Kidney tubule cell (primary cell): ENCODE data around the gene TEX51.

Experiments used
- DNase-seq: peaks from one replicate; pipeline ENCODE4 v3.0.0-alpha.2; 2018; ENCODE audit warnings: low spot score

TEX51 gene

DNA sequence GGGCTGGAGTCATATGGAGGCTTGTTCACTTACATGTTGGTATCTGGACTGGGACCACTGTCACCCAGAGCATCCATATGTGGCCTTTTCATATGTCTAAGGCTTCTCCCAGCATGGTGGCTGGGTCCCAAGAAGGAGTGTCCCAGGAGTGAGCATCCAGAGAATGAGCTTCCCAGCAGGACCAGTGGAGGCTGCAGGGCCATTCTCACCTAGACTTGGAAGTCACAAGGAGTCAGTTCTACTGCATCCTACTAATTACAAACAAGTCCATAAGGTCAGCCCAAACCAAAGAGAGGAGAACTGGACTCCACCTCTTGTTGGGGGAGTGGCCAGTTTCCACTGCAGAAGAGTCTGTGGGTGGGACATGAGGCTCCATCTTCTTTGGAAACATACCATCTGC is 5.1 kb upstream of the TEX51 start:
- no peak for DNase-seq

DNA sequence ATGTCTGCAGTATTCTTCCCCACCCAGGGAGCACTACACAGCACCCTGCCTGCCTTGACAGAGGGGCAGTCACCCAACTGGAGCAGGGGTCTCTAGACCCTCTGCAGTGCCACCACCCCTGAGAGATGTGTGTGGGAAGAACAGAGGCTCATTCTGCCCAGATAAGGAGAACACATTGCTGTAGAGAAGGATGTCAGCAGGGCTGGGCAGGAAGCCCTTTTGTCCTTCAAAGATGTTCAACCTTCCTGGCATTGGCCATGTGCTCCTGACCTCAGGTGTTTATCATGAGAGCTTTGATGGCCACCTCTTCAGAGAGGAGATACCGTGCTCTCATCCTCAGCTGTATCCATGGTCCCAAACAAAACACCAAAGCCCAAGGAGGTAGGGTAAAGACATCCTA is 4.6 kb upstream of the TEX51 start:
- no peak for DNase-seq

DNA sequence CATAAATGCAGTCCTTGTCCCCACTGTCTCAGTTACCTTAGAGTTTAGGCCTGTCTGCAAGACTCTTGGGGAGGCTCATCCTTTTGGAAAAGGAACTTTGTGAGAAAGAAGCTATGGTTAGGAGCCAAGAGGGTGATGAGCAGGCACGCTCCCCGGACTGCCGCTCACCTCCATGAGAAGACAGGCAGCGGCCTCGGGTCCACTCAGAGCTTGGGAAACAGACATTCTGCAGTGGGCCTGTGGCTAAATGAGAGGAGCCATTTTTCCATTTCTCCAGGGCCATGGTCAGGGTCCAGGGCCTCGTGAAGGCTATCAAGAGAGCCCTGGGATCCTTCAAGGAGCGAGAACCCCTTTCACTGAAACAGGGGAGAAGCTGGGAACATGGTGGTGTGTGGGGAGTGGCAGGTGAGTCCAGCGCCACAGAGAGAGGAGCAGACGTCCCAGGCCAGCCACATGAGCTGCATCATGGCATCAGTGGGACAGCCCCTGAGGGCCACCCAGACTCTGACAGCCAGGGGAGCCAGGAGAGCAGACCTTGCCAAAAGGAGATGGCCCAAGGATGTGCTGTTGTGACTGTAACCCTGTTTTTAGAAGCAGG is 4.0 kb upstream of the TEX51 start:
- DNase-seq: no peak

DNA sequence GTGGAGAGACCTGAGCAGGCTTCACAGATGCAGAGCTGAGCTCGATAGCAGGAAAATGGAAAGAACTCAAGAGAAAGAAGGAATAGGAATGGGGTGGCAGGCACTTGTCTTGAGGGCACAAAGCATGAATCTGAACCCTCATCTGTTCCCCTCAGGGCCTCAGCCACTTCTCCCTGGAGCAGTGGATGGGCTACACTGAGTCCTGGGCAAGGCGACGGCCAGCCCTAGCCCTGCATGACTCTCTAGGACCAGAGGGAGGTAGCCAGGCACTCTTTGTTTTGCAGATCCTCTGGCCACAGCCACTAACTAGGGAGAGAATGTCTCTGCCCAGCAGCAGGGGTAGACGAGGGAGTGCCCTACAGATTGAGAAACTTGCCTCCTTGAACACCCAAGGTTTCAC is 3.4 kb upstream of the TEX51 start:
- no peak for DNase-seq

GRCh38 chr2:126896471-126896870 is 2.2 kb upstream of the TEX51 start:
- DNase-seq: no peak

DNA sequence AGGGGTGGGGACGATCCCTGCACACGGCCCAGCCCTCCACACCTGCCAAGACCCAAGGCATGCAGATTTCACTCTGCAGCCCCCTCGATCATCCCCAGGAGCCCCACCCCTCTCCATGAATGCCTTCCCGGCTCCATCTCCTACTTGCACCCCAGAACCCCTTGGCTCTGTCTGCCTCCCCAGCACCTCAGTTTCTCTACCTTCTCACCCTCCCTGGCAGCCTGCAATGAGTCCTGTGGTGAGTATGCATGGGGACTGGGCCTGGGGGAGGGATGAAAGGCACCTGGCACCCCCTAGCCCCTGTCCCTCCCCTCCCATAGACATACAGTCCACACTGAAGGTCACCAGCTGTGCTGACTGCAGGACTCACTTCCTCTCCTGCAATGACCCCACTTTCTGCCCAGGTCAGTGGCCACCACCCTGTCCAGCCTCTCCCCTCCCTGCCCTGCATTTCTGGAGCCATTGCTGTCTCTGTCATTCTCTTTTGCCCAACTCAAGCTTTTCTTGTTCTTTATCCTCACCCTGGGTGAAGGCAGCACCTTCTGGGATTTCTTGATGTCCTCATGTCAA is 1.0 kb downstream of the TEX51 start:
- DNase-seq: no peak

DNA sequence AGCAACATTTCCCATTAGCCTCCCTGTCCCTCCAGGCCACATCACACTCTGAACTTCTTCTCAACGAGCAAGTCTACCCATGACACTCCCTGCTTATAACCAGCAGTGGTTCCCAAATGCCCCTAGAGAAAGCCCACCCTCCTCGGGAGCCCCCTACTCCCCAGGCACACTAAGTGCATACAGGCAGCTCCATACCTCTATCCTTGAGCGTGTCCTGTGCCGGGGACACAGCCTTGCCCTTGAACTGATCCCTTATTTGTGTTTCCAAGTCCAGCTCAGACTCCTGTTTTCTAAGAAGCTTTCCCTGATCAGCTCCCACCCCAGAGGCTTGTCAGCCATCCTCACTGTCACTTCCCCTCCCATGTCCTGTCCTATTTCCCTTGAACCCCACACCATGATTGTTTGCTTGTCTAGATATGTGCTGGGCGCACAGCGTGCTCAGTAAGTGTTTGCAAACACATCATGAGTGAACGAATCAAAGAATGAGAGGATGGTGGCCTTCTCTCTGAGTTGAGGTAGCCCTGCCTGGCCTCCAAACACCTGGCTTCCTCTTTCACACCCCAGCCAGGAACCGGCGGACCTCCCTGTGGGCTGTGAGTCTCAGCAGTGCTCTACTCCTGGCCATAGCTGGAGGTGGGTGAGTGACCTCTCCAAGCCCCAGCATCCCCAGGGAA is 2.1 kb downstream of the TEX51 start:
- no peak for DNase-seq

DNA sequence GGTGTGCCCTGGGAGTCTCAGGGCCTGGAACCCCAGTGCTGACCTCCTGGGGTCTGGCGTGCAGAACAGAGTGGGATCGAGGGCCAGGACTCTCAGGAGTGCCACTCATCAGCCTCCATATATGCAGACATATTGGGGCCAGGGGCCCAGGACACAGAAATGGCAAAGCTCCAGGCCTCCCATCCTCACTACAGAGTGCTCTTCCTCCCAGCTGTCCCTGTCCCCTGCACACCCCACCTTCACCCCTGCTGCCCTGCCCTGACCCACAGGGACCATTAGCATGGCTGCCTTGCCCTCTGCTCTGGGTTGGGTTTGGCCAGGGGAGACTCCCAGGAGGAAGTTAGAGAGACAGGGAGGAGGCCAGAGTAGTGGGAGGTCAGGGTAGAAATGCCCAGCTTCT is 2.8 kb downstream of the TEX51 start:
- no peak for DNase-seq

DNA sequence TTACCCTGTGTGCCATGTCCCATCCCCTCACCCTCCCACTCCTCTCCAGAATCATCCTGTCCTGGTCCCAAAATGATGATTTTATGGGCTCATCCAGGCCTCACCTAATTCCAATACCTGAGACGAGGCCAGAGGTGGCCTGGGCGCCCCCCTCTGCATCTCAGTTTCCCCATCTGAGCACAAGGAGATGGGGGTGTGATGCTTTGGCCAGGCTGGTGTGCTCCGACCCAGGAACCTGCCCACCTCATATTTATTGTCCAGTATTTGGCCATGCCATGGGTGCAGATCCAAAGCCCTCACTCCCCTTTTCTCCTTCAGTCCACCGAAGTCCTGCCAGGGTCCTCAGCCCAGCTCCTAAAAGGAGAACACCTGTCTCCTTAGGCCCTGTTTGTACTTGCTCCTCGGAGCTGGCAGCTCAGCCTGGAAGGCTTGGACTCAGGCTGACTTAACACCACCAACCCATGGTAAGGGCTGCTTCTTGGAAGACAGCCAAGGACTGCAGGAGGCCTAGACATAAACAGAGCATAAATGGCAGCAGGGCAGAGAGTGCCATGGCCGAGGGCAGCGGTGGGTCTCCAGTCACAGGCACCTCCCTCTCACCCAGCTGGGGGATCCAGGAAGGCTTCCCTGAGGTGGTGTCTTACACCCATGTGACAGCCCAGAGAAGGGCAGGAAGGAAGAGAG is 3.6 kb downstream of the TEX51 start:
- DNase-seq: no peak

- DNase-seq: no peak
These were observed 4.2 kb downstream of the TEX51 start for GRCh38 chr2:126902859-126903258.

DNA sequence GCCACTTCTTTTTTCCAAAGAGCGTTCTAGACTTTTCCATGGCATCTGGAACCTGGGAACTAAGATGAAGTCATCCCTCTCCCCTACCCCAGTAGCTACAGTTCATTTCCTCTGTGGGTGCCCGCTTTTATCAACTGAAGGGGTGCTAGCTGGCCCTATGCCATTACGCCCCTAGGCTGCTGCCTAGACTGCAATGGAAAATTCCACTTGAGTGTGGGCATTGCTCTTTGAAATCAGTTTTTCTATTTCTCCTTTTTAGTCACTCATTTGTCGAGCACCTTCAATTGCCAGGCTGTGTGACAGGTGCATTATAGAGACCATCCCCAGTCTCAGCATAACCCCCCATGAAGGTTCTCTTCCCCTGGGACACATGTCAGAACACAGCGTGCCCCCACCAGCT is 7.3 kb downstream of the TEX51 start:
- no peak for DNase-seq

DNA sequence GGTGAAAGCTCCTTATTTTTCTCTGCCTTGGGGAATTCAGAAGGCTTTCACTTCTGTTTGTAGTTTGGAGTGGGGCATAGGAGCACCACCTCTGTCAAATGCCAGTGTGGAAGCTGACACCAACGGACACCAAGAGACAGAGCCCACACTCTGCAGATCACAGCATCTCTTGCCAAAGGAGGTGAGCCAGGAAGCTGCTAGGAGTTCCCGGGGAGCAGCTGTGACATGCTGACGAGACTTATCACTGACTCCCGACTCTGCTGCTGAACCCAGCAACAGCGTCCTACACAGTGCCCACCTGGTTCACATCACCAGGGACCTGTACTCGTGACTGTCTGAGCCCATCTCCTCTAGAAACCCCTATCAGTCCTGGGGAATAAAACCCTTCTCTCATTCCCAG is 8.1 kb downstream of the TEX51 start:
- no peak for DNase-seq

- no peak for DNase-seq
These were observed 9.0 kb downstream of the TEX51 start for GRCh38 chr2:126907671-126908070.

DNA sequence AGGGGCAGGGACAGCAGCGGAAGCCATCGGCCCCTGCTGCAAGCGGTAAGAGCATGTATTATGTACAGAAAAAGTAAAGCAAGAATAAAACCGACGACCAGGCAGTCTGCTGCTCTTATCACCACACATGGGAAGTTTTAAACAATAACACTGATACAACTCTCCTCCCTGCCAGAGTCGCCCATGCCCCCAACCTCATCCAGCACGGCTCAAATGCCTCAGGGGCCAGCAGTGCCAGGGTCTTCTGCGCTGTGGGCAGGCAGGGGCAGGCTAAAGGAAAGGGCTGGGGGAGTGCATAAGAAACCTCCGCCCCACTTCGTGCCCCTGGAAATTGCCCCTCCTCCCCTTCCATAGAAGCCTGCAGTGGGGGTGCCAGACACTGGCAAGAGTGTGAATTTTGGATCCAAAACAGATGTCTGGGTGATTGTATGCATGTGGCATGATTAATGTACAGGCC is 10.1 kb downstream of the TEX51 start:
- DNase-seq: no peak

- no peak for DNase-seq
These were observed 10.7 kb downstream of the TEX51 start for GRCh38 chr2:126909366-126909765.

DNA sequence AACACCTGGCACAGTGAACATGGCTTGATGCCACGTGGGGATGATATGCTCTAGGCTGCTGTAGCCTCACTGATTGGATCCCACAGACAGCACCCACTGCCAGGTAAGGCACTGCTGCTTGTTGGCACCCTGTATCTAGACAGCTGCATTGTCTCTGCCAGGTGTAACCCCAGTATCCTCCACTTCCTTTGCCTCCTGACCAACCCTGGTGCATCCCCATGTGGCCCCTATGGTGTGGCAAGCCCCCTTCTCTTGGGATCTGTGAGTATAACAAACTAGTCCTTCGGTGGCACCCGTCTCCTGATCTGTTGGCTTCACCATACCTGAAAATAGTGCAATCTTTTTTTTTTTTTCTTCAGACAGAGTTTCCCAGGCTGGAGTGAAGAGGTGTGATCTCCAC is 11.1 kb downstream of the TEX51 start:
- DNase-seq: no peak

DNA sequence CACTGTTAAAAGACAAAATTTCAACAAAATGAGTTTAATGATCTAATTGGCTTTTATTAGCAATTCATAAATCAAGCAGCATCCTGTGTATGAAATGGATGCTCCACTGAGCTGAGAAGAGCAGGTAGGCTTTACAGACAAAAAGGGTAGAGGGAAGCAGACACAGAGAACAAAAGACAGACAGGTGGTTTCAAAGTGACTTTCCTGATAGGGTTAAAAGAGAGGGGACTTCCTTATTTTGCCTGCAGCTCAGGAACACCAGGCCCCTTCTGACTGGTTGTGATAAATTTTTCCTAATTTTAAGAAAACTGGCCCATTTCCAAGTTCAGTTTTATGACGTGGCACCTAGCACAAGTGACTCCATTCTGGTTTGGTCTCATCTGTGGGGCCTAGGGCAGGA is 11.9 kb downstream of the TEX51 start:
- no peak for DNase-seq

- DNase-seq: no peak
These were observed 12.6 kb downstream of the TEX51 start for GRCh38 chr2:126911111-126911796.

DNA sequence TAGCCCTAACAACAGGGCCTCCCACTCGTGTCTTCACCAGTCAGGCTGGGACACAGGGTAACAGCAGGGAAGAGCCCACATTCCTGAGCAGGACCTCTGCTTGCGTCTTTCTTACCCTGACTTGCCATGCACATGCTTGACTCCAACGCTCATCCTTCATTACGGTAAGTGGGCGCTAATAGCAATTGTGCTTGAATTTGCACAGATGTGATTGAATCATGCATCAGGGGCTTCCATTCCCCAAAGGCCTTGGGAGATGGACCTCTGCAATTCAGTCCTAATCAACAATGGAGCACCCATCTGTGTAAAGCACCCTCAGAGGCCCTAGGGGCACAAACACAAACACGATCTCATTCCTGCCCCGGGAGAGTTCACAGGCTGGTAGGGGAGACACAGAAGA is 13.5 kb downstream of the TEX51 start:
- DNase-seq: no peak

DNA sequence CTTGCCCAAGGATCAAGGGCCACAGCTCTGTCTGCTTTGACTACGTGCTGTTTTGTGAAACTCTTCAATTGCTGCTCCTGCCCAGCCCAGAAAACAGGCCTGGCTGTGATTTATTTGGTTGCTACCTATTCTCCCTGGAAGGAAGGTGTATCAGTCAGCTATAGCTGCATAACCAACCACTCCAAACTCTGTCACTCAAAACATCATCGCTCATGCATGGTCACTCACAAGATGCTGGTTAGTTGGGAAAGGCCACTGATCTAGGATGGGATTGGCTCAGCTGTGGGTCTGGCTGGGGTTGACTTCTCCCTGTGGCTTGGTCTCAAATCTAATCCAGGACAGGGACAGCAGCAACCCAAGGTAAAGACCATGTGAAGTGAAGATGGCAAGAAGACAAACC is 14.6 kb downstream of the TEX51 start:
- no peak for DNase-seq

- no peak for DNase-seq
These were observed 15.4 kb downstream of the TEX51 start for GRCh38 chr2:126913881-126914615.
